Loucy (cell line): ENCODE data around the gene TMEFF1.

Experiments used
- H2AFZ ChIP-seq: fragments of 200-600 bp; sonication (generic); 2 replicates; pipeline ENCODE4 v1.6.0; 2016; ENCODE audit warnings: antibody characterized with exemption, mild to moderate bottlenecking, low read length, moderate library complexity
- H3F3A ChIP-seq: fragments of 200-600 bp; 2 replicates; pipeline ENCODE4 v1.6.0; 2016; ENCODE audit warnings: antibody characterized with exemption, low read depth, mild to moderate bottlenecking
- H3K27me3 ChIP-seq: fragments of 200-600 bp; sonication (generic); 2 replicates; pipeline ENCODE4 v1.6.1; 2014; ENCODE audit warnings: low read length, mild to moderate bottlenecking; ENCODE audit not compliant: insufficient read depth, poor library complexity, severe bottlenecking
- H3K36me3 ChIP-seq: fragments of 200-600 bp; sonication (generic); 2 replicates; pipeline ENCODE4 v1.6.1; 2016; ENCODE audit warnings: low read length; ENCODE audit not compliant: insufficient read depth
- H3K4me1 ChIP-seq: fragments of 200-600 bp; sonication (generic); 2 replicates; pipeline ENCODE4 v1.5.1; 2014; ENCODE audit warnings: low read length, mild to moderate bottlenecking; ENCODE audit not compliant: insufficient read depth, poor library complexity, severe bottlenecking
- H3K4me2 ChIP-seq: fragments of 200-600 bp; sonication (generic); 2 replicates; pipeline ENCODE4 v1.6.0; 2014; ENCODE audit warnings: antibody characterized with exemption, low read length, low read depth, mild to moderate bottlenecking; ENCODE audit not compliant: poor library complexity, severe bottlenecking
- H3K4me3 ChIP-seq: fragments of 200-600 bp; sonication (generic); 2 replicates; pipeline ENCODE4 v1.5.1; 2014; ENCODE audit warnings: low read length, mild to moderate bottlenecking, mixed read lengths; ENCODE audit not compliant: poor library complexity, severe bottlenecking
- H3K79me2 ChIP-seq: fragments of 200-600 bp; sonication (generic); 2 replicates; pipeline ENCODE4 v1.6.1; 2014; ENCODE audit warnings: low read length; ENCODE audit not compliant: insufficient read depth
- H3K9ac ChIP-seq: fragments of 200-600 bp; sonication (generic); 2 replicates; pipeline ENCODE4 v1.6.0; 2014; ENCODE audit warnings: mild to moderate bottlenecking, low read depth, low read length, moderate library complexity; ENCODE audit not compliant: poor library complexity, severe bottlenecking
- H3K9me2 ChIP-seq: fragments of 200-600 bp; sonication (generic); replicated peaks from 2 replicates; pipeline ENCODE4 v1.6.1; 2016; ENCODE audit warnings: low read depth, low read length, mixed read lengths
- H3K9me3 ChIP-seq: fragments of 200-600 bp; sonication (generic); 2 replicates; pipeline ENCODE4 v1.6.1; 2014; ENCODE audit warnings: mild to moderate bottlenecking, antibody characterized with exemption, low read length, low read depth; ENCODE audit not compliant: insufficient read depth
- H4K20me1 ChIP-seq: fragments of 200-600 bp; sonication (generic); 2 replicates; pipeline ENCODE4 v1.6.0; 2014; ENCODE audit warnings: antibody characterized with exemption, low read length, mild to moderate bottlenecking; ENCODE audit not compliant: insufficient read depth, poor library complexity, severe bottlenecking
- CTCF ChIP-seq: fragments of 200-600 bp; sonication (generic); conservative IDR thresholded peaks from 2 replicates; pipeline ENCODE4 v1.5.1; 2014; ENCODE audit warnings: mild to moderate bottlenecking, antibody characterized with exemption, low read length
- EZH2phosphoT487 ChIP-seq: fragments of 200-600 bp; IDR thresholded peaks from 2 replicates; pipeline ENCODE4 v1.6.1; 2018; ENCODE audit warnings: antibody characterized with exemption, mild to moderate bottlenecking, moderate library complexity, borderline replicate concordance

TMEFF1 gene

GRCh38 chr9:100449420-100449819, 23.5 kb upstream of the TMEFF1 start:
- Histone ChIP-seq H3K9me3 (no peaks in the 10 kb centered on the region), H3K9ac (no peak overlapping the region), H3K36me3 (peaks cover 49% of the 10 kb centered on the region; the same call in 1 of the 2 replicates), H3K79me2 (peaks cover 1% of the 10 kb centered on the region; the same call in 1 of the 2 replicates), H3K4me1 (no peaks in the 10 kb centered on the region), H2AFZ (no peak overlapping the region), H3K4me3 (no peak overlapping the region), H4K20me1 (no peaks in the 10 kb centered on the region), H3K27me3 (no peaks in the 10 kb centered on the region), H3K9me2 (no peaks in the 10 kb centered on the region), H3K4me2 (no peak overlapping the region), H3F3A (no peaks in the 10 kb centered on the region)
- TF ChIP-seq CTCF (no peak), EZH2phosphoT487 (no peak)

- Histone ChIP-seq H3K4me1 (no peaks in the 10 kb centered on the region), H3K36me3 (peaks cover 36% of the 10 kb centered on the region; the same call in 1 of the 2 replicates)
Observed at GRCh38 chr9:100452894-100453293, 20.1 kb upstream of the TMEFF1 start.

GRCh38 chr9:100455470-100455869, 17.5 kb upstream of the TMEFF1 start:
- Histone ChIP-seq H2AFZ (no peak overlapping the region), H3K9me2 (no peaks in the 10 kb centered on the region), H3K9me3 (no peaks in the 10 kb centered on the region), H4K20me1 (no peaks in the 10 kb centered on the region), H3K4me3 (no peak overlapping the region), H3K4me1 (no peaks in the 10 kb centered on the region), H3K79me2 (no peaks in the 10 kb centered on the region), H3K36me3 (peaks cover 31% of the 10 kb centered on the region; the same call in 1 of the 2 replicates), H3F3A (no peaks in the 10 kb centered on the region), H3K9ac (no peak overlapping the region), H3K27me3 (no peaks in the 10 kb centered on the region), H3K4me2 (no peak overlapping the region)
- TF ChIP-seq CTCF = no peak
- TF ChIP-seq EZH2phosphoT487 = no peak

More at GRCh38 chr9:100452894-100453293, 20.1 kb upstream of the TMEFF1 start:
- TF ChIP-seq CTCF = no peak
- TF ChIP-seq EZH2phosphoT487 = no peak
- no peaks in the 10 kb centered on the region for H3F3A ChIP-seq
- no peak overlapping the region for H3K4me2 ChIP-seq
- no peaks in the 10 kb centered on the region for H3K9me2 ChIP-seq
- H3K79me2 ChIP-seq = no peaks in the 10 kb centered on the region
- no peak overlapping the region for H2AFZ ChIP-seq
- H3K9me3 ChIP-seq = no peaks in the 10 kb centered on the region
- H3K4me3 ChIP-seq = no peak overlapping the region
- no peaks in the 10 kb centered on the region for H4K20me1 ChIP-seq
- H3K27me3 ChIP-seq = no peaks in the 10 kb centered on the region
- H3K9ac ChIP-seq = no peak overlapping the region
